Pulmonary artery endothelial cell (primary cell): ENCODE measurements around the gene ULK1. TPM values are rescaled to one million over a fixed set of nuclear protein-coding genes. Genes with fewer than 3 reads are reported as not detected.

ENCODE experiments used
- DNase-seq: peaks from one replicate; pipeline ENCODE4 v3.0.0-alpha.2; 2011; ENCODE audit warnings: low read depth, low spot score
- total RNA-seq: library from RNA; depleted of rRNA; stranded (reverse); fragments of >200 nt; gene quantifications from 2 replicates; pipeline ENCODE4 v1.2.3, GENCODE V29; 2014

Gene ULK1
- total RNA-seq, result 3.6 and 5.2 TPM in 2 replicates

GRCh38 chr12:131894313-131894860 is at the start of gene ULK1:
Gene ULK1, plus strand, starts transcription at chr12:131894622. Its CDS starts 380 bp downstream, at chr12:131895002.
- DNase-seq, result peak; percentile 49

GRCh38 chr12:131844656-131845055 is 49.8 kb upstream of the ULK1 start:
- DNase-seq, result no peak

DNA sequence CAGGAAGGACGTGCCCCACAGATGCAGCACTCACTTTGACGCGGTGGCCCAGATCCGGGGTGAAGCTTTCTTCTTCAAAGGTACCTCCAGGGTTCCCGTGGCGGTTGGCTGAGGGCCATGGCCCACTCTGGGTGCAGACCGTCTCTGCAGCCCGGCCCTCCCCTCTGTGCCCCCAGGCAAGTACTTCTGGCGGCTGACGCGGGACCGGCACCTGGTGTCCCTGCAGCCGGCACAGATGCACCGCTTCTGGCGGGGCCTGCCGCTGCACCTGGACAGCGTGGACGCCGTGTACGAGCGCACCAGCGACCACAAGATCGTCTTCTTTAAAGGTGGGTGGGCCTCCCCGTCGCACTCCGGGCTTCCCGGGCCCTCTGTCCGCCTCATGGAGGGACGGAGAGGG is 49.3 kb upstream of the ULK1 start:
- DNase-seq, result no peak

- DNase-seq, result no peak
These were observed 47.0 kb upstream of the ULK1 start for GRCh38 chr12:131847456-131847855.

DNA sequence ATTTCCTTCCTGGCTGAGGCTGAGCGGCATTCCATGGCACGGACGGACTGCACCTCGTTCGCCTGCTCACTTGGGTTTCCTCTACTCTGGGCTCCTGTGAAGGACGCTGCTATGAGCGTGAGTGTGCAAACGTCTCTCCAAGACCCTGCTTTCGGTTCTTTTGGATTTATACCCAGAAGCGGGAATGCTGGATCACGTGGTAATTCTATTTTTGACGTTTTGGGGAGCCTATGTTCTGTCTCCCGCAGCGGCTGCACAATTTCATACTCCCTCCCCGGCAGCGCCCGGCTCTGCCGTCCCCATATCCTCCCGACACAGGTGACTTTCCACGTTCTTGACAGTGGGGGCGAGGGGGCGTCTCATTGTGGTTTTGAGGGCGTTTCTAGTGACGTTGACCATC is 45.7 kb upstream of the ULK1 start:
- DNase-seq, result no peak

DNA sequence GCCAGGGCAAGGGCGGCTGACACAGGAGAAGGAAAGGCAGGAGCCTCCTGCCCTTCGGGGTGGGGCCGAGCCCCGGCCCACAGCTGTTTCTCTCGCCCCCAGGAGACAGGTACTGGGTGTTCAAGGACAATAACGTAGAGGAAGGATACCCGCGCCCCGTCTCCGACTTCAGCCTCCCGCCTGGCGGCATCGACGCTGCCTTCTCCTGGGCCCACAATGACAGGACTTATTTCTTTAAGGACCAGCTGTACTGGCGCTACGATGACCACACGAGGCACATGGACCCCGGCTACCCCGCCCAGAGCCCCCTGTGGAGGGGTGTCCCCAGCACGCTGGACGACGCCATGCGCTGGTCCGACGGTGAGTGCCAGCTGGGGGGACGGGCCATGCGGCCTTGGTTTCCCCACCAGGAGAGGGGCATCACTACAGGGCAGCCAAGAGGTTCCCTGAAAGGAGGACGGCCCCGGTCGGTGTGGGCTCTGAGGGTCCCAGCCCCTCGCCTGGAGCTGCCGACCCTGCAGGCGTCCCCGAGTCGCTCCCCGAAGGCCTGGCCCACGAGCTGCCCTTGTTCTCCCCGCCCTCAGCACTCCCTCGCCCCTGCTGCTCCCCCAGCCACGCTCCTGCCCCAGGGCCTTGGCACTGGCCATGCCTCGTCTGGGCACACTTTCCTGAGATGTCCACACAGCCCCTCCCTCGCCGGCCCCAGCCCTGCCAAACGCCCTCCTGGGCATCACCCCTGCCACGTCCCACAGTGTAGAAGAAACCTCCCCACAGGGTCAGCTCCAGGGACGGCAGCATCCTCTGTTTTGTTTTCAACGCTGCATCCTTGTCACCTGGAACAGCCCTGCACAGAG is 44.5 kb upstream of the ULK1 start:
- DNase-seq, result no peak

DNA sequence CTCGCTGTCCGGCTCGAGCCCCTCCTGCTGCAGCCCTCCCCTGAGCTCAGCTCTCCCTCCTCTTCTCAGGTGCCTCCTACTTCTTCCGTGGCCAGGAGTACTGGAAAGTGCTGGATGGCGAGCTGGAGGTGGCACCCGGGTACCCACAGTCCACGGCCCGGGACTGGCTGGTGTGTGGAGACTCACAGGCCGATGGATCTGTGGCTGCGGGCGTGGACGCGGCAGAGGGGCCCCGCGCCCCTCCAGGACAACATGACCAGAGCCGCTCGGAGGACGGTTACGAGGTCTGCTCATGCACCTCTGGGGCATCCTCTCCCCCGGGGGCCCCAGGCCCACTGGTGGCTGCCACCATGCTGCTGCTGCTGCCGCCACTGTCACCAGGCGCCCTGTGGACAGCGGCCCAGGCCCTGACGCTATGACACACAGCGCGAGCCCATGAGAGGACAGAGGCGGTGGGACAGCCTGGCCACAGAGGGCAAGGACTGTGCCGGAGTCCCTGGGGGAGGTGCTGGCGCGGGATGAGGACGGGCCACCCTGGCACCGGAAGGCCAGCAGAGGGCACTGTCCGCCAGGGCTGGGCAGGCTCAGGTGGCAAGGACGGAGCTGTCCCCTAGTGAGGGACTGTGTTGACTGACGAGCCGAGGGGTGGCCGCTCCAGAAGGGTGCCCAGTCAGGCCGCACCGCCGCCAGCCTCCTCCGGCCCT is 43.4 kb upstream of the ULK1 start:
- no peak for DNase-seq

DNA sequence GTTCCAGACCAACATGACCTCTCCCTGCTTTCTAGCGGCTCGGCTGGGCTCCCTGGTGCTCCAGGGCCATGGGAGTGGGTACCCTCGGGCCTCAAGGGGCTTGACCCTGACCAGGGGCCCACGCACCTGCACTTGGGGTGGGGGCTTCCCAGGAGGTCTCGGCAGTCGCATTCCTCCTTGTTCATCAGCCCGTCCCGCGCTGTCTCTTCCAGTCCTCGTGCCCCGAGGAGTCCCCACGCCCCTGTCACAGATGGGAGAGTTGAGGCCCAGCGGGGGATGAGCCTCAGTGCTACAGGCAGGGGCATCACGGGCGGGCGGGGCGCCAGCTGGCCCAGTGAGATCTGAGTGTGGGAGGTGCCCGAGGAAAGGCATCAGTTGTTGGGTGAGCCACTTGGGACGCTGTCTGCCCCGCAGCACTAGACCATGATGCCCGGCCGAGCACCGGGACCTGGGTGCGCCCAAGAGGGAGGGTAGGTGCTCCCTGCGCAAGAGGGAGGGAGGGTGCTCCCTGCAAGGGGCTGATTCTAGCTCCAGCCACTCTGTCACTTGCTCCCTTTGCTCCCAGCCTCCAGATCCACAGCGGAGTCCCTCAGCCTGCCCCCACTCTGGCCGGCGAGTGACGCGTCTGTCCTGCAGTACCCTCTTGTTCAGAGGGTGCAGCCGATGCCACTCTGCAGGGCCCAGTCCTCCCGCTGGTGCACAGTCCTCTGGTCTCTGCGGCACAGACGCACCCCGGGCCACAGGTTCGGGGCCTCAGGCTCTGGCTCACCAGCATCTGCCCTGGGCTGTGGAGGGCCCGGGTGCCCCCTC is 42.5 kb upstream of the ULK1 start:
- no peak for DNase-seq

- DNase-seq, result no peak
These were observed 41.7 kb upstream of the ULK1 start for GRCh38 chr12:131852551-131853299.

DNA sequence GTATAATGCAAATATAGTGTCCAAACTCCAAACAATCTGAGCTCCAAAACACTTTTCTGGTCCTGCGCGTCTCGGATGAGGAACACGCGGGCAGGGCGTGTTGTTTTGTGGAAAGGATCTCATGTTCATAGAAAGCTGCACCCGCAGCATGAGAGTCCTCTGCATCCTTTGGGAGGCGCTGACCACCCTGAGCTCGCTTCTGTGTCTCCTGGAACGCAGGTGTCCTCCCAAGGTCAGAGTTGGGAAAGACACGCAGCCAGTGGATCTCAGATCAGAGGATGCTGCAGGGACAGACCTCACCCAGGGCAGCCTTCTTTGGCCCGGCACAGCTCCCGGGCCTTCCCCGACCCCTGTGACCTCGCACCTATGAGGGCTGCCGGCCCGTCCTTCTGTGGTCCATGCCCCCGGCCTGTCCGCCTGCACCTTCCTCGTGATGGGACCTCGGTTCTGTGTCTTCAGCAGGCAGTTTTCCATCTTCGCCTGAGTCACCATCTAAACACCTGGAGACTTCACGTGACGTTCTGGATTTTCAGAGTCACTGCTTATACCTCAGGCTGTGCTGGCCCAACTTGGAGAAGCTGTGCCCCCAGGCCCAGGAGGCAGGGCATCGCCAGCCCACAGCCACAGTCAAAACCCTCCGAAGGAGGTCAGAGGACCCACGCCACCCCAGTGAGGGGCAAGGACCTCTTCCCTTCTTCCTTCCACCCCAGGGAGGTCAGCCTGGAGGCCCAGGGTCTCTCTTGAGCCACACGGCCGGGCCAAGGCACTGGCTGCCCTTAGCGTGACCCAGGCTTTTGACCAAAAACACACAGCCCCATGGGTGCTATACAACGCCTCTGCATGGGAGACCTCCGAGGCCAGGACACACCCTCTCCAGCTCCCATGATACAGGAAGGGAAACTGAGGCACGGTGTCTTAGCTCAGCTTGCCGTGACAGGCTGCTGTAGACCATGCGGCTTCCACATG is 40.3 kb upstream of the ULK1 start:
- no peak for DNase-seq

- no peak for DNase-seq
These were observed 39.5 kb upstream of the ULK1 start for GRCh38 chr12:131854861-131855476.

DNA sequence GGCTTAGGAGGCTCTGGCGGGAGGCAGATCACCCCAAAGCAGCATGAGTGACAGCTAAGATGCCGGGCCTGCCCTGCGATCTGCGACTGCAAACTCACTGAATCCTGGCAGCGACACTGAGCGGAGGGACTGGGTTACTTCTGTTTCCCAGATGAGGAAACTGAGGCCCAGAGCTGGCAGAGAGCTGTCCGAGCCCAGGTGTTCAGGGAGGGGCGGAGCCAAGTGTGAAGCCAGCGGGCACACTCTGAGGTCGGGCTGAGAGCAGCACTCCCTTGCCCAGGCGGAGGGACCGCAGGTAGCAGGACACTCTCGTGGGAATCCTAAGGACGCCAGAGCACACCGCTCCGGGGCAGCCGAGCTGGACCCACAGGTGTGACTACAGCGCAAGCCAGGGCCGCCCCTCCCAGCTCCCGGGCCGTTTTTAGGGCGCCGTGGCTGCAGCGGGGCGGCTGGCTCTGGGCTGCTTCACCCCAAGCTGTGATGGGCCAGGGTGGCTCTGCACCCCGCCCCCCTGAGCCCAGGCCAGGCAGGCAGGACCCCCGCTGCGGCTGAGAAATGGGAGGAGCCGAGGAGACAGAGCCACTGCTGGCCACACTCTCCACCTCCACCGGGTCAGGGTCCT is 38.8 kb upstream of the ULK1 start:
- DNase-seq, result no peak

- no peak for DNase-seq
These were observed 37.9 kb upstream of the ULK1 start for GRCh38 chr12:131856366-131857097.

GRCh38 chr12:131857908-131858850 is 36.2 kb upstream of the ULK1 start:
- no peak for DNase-seq

- DNase-seq, result no peak
These were observed 33.8 kb upstream of the ULK1 start for GRCh38 chr12:131860472-131861260.
